HG02678 (cell line): ENCODE data around the gene GALNTL6.
"Not testable (repeated sequence)": the region's sequence is repeated elsewhere in the genome, so short reads cannot be mapped to it uniquely, and the experiment has no call there.

Source experiments
- ATAC-seq: cut with Tn5 transposase; IDR thresholded peaks from one replicate; pipeline ENCODE4 v1.9.1; 2021; ENCODE audit warnings: mild to moderate bottlenecking, moderate library complexity; ENCODE audit not compliant: unreplicated experiment

GALNTL6 gene

DNA sequence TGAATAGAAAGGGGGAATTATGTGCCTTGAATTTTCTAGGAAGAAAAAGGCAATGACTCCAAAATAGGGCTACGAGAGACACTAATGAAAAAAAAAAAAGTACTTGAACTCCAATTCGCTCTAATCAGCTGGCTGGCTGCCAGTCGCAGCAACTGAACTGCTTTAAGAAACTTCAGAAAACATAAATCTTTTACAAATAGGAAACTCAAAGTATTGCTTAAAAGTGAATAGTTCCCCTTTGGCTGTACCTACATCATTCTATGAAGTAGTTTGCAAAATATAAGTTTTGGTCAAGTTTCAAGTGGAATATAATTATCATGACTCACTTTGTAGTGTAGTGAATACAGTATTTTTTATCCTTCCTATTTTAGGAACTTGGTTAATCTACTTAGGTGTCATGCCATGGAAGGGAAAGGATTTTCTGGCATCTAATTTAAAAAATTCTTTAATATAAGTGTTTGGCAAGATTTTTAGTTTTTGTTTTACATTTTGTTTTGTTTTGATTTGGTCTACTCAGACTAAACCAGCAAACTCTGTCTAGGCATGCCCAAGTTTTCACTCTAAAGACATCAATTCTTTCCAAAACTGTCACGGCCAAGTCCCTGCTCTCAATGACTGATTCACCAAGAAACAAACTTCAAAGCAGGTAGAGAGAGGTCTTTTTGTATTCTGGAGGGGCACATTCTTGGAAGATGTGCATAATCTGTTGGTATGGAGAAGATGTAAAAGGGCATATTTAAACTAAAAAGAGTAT lies 973.0 kb downstream of the GALNTL6 start:
- ATAC-seq = no peak

DNA sequence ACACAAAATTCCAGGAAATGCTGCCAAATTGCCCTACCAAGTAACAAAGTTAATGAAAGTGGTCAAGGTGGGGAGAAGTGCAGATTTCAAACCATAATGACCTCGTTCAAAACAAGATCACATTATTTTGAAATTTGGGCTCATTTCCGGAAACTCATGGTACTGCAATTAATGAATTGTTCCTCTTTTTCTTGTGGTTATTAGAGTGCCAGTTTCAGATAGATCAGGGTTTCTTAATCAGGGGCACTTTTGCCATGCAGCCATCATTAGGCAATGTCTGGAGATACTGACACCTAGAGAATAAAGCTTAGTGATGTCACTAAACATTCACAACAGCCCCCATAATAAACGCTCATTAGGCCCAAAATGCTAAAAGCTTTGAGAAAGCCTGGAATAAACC lies 973.9 kb downstream of the GALNTL6 start:
- ATAC-seq = no peak

DNA sequence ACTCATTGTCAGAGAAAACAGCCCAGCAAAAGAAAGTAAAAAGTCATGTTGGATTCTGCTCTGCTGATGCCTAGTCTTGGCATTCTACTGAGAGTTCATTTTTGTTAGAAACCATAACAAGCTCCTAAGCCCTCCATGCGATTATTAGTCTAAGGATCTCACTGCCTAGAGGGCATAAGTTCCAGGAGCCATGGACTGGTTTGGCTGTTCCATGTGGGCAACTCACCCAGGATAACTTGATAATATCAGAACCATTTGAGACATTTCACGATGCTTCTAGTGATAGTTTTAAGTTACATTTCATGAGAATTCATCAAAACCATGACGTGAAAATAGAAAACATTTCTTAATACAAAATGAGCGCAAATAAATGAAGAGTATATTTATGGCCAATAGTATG lies 978.6 kb downstream of the GALNTL6 start:
- no peak for ATAC-seq

DNA sequence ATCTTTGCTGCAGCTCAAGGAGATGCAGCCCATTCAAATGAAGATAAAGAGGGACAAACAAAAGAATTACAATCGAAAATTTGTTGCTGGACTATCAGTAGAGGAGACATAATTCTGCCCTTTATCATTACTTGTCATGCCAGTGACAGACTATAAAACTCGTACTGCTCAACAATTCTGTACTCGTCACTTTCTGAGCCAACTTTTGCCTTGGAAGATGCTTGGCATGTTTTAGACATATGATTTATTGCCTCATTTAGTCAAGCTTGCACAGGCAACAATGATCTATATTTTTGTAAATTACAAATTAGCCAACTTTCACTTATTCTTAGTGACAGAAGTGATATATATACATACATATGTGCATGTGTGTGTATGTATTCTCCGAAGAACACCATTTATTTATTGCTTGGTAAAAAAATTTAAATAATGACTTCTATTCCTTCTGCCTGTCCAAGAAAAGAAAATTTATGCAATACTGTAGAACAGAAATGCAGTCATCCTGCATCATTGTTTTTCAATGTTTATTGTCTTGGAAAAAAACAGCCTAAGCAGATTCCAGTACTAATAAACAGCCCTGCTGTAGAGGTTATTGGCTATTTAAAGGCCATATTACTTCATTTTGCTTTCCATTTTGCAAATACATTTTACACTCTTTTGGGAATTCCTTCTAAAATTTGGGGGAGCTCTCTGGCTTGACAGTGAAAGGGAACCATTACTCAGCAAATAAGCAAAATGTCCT lies 980.5 kb downstream of the GALNTL6 start:
- ATAC-seq = no peak

DNA sequence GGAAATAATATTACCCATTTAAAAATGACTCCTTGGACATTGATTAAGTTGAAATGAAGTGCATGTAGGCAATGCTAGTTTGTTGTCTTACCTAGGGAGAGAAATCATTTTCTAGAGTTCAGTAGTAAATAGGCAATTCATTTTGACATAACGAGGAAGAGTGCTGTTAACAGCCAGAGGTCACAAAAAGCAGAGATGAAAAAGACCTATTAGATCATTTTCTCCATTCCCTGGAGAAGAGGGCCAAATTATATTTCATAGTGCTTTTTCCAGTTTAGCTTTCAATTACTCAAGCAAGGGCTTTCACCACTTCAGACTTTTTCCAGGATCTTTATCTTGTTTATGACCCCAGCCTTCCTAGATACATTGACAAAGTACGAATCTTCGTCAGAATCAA lies 981.1 kb downstream of the GALNTL6 start:
- ATAC-seq = no peak

DNA sequence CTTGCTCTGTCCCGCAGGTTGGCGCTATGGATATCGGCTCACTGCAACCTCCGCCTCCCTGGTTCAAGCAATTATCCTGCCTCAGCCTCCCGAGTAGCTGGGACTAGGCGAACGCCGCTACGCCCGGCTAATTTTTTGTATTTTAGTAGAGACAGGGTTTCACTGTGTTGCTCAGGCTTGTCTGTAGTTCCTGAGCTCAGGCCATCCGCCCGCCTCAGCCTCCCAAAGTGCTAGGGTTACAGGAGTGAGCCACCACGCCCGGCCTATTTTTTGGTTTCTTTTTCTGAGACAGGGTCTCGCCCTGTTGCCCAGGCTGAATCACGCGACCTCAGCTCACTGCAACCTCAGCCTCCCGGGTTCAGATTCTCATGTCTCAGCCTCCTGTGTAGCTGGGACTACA lies 984.1 kb downstream of the GALNTL6 start:
- ATAC-seq = not testable (repeated sequence)

DNA sequence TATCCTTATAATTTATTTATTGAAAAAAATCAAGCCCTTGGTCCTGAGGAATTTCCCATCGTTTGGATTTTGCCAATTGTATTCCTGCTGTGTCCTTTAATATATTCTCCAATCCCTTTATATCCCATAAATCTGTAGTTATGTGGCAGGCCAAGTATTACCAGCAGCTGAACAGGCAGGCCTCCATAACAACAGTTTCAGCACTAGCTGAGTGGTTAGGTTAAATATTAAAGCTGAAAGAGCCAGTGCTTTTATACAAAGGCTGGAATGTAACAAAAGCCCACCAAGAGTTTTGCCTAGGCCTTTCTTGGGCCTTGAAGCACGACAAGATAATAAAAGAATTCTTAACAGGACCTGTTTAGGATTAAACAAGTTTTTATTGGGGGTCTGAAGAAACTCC lies 988.8 kb downstream of the GALNTL6 start:
- no peak for ATAC-seq

DNA sequence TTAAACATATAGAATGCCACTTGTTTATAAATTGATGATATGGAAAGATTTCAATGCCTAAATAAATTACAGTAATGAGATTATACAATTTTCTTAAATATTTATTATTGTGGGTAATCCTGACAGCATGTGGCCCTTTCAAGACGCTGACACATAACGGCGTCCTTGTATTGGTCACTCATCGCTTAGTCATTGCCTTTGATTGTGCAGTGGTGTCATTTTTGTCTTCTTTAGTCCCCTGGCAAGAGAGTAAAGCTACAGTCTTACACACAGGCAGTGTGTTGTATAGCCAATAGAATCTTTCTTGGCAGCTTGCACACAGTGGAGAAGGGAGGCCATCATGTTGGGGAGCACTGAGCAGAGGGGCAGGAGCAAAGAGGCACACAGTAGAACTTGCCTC lies 993.6 kb downstream of the GALNTL6 start:
- ATAC-seq = no peak

DNA sequence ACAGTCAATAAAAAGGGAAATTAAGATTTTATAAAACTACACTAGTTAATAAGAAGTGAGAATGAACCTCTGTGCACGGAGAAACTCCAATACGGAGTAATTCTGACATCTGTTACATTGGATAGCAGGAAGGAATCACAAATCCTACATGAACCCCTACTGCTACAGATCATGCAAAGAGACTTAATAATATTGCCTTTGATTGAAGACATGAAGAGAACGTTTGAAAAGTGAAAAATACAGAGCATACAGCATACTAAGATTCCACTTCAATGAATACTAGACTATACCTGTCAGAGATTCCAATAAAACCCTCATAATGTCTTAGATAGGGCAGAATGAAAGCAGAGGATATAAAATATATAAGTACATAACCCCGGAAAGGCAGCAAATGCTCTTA lies 995.0 kb downstream of the GALNTL6 start:
- no peak for ATAC-seq

DNA sequence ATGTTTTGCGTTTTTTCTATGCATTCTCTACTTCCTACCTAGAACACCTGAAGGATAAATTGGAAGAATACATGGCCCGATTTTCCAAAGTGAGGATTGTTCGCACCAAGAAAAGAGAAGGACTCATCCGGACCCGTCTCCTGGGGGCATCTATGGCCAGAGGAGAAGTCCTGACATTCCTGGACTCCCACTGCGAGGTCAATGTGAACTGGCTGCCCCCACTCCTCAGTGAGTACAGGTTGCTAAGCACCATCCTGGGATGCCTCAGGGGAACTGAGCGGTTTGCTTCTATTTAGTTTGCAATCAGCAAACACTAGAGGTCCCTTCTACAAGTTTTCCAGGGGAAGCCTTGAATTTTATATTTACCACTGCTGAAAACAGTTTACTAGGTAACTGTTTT lies 996.1 kb downstream of the GALNTL6 start:
- ATAC-seq = no peak

DNA sequence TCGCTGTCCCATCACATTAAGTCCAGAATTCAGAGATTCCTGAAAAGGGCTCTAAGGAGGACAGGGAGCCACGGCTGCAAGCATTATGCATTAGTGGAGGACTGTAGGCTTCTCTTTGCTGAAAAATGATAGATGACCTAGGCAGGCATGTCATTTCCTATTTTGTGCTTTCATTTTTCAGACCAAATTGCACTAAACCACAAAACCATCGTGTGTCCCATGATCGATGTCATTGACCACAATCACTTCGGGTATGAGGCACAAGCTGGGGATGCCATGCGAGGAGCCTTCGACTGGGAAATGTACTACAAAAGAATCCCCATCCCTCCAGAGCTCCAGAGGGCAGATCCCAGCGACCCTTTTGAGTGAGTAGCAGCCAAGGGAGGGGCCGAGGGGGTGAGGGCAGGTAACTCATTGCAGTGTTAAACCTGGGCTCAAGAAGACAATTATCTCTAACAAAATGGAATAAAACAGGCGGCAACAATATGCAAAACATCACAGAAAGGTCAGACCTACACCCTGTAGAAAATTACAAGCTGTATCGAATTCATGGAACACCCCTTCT lies 1000.2 kb downstream of the GALNTL6 start:
- ATAC-seq = peak; percentile 77

DNA sequence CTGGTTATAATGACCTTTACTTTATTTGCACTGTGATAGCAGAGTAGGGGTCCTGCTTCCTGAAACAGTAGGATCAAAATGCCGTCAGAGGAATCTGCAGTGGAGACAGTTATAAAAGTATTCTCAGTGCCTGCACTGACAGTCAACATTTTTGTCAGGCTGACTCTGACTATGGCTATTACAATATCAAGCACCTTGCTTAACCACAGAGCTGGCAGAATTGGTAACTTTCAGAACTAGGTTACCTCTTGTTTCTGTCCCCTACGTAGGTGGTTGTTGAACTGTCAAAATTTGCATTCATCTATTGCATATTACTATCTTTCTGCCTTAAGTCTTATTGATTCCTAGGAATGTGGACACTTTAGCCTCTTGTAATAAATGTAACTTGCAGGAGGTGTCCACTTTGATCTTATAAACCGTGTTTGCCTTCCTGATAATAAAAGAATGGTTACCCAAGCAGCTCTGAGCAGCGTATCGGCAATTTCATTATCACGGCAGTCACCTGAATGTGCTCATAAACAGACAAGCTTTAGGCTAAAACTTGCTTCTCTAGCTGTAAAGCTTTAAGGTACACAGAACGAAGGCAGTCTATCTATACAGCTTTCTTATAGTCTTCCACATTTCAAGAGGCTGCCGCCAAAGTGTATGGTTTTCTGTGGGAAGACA lies 1002.4 kb downstream of the GALNTL6 start:
- no peak for ATAC-seq

DNA sequence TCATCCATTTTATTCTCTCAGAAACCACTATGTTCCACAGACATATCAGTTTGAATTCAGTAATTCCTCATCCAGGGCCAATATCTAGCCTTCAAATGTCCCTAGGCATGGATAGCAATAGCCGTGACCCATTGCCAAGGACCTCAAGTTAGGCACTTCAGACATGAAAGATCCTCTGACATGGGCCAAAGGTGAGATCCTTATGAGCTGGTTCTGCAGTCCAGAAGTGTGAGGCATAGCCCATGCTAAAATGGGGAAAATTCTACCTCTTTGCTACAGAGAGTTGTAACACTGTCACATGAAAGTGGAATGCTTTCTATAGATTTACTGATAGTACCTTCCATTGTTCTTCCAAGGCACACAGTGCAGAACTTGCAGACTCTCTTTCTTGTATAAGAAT lies 1005.7 kb downstream of the GALNTL6 start:
- no peak for ATAC-seq

DNA sequence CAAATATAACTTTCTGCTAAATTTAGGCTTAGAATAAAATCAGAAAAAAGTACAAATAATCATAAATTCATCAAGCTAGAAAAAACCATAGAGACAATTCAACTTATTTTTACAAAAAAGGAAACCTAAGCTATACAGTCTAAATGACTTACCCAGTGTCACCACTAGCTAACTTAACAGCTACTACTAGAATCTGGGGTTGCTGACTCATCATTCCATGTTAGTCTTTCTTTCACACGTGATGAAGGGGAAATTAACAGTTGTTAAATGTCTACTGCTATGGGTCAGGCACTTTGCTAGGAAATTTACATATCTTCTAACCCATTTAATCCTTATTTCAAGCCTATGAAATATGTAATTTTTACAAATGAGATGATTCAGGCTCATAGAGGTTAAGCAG lies 1006.1 kb downstream of the GALNTL6 start:
- no peak for ATAC-seq

DNA sequence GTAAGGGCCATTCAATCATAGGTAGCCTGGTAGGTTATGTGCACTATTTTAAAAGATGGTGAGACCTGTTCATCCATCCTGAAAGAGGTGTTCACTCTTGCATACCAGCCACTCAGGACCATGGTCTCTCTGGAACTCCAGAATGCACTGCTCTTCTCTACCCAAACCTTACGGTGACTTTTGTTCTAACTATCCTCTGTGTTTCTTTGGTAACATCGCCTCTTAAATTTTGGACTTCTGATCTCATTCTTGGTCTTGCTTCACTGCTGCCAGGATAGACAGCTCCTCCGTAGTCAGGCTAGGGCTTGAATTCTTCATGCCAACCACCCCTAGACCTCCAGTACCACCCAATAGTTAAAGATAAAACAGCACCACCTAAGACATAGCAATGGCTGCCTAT lies 1009.1 kb downstream of the GALNTL6 start:
- ATAC-seq = no peak

DNA sequence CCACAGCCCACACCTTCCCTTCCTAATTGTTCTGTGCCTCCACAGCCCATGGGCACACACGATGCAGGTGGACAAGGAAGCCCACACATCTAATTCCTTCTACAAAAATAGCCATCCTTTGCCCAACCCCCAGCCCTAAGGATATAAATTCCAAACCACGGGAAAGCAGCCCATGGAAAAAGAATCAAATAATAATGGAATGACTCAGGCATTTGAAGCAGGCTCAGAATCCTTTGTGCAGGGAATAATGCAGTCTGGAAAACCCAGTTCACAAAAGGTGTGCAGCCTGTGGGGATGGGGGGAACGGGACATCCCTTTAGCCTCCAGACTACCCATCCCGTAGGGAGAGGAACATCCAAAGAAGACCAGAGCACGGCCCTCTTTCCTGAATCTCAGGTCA lies 1013.1 kb downstream of the GALNTL6 start:
- no peak for ATAC-seq

DNA sequence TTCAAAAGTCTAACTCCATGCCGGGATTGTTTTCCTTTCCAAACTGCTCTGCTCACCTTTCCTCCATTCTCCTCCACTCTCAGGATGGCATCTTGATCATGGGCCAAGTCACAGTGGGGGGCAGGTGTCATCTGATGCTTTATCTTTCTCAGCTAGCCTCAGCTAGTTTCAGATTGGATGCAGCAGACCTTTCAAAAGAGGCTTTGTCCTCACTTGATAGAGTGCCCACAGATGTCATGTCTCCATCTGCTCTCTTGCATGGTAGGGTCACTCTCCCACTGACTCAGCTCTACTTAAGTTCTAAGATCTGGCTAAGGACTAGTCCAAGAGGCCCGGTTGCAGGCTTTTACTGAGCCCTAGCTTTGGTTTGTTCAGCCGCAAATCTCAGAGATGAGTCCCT lies 1013.7 kb downstream of the GALNTL6 start:
- no peak for ATAC-seq

DNA sequence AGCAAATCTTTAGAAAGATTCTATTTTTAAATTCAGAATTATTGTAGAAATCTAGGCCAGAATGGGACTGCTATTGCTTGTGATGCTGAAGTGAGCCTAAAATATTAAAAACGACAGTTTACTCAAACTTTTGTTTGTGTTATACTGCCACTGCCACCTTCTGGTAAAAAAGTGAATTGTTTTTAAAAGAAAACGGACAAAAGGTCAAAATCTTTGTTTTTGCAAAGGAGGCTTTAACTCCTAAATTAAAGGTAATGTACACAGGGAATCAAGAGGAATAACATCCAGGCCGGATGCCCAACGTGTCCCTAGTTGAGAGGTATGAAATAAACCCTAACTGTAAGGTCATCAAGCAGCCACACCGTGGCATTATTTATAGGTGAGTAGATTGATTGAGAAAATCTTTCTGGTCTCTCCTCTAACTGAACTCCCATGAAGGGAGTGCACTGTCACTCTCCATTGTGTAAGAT lies 1017.1 kb downstream of the GALNTL6 start:
- no peak for ATAC-seq

DNA sequence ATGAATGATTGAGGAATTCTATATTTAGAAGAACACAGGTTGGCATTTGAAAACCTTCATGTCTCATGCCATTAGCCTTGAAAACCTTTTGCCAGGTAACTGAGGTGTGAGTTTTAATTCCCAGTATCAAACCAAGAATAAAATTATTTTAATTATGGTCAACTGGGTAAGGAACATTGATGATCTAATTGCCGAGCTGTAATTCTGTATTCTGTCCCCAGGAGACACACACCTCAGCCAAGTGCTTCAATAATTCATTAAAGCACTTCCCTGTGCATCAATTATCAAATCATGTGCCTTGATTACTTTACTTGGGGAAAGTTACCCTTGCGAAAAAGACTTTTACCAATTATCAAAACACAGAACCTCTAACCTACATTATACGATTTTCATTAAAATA lies 1023.5 kb downstream of the GALNTL6 start:
- no peak for ATAC-seq

DNA sequence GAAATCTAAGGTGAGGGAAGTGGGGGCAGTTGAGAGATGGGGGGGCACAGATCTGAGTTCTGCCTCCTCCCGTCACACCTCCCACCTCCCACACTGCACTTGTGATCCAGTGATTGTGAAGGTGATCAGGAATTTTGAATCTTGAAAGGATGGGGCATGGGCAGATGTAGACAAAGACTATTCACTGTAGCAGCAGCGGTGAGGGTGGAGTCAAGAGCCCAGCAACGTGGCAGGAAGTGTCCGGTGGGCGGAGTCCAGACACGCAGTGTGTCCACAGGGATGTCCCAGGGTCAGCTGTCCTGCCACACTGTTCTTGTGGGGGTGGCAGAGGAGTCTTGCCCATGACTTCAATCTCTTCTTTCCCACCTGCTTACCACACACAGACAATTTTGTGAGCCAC lies 1024.9 kb downstream of the GALNTL6 start:
- ATAC-seq = no peak

DNA sequence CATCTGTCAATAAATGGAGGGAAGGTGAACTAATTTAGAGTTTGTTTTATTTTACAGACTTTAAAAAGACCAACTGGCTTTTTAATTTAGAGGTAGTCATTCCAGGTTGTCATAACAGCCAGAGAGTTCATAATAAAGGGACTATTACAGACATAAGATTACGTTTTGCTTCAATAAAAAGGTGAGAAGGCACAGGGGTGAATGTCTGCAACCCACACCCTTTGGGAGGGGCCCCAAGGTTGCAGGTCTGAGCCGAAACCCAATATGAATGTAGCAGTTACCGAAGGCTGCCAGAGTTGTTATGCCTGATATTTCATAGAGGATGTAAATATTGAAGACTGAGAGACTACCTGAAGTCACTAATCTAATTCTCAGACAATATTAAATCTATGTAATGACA lies 1025.7 kb downstream of the GALNTL6 start:
- no peak for ATAC-seq

DNA sequence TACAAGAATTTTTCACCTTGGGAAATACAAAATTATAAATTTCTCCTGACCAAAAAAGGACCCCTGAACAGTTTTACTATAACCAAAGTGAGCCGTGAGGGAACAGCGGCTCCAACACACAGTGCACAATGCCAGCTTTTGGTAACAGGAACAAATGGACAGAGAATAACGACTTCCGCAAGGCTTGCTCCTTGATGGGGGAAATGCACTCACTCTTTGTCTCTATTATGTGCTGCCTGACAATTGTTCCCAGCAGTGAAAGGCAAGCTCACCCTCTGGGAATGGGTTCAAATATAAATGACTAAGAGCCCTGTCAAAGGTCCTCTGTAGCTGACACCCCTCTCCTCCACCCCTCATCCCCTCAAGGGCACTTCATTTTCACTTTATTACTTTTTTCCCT lies 1029.6 kb downstream of the GALNTL6 start:
- no peak for ATAC-seq
